GM23248 (cell line): Measurements from ENCODE around the gene CKS1B.

Experiments used
- EZH2 ChIP-seq: fragments of 200-600 bp; sonication (generic); IDR thresholded peaks from 2 replicates; pipeline ENCODE4 v1.6.1; 2018; ENCODE audit warnings: antibody characterized with exemption, mild to moderate bottlenecking; ENCODE audit not compliant: insufficient read depth, poor library complexity, severe bottlenecking
- EZH2phosphoT487 ChIP-seq: fragments of 200-600 bp; sonication (generic); IDR thresholded peaks from 2 replicates; pipeline ENCODE4 v1.6.1; 2018; ENCODE audit warnings: antibody characterized with exemption, moderate library complexity, mild to moderate bottlenecking, low read depth; ENCODE audit not compliant: insufficient read depth

- TF ChIP-seq EZH2, result no peak
- TF ChIP-seq EZH2phosphoT487, result no peak
These were observed 23.8 kb downstream of the CKS1B start for GRCh38 chr1:154998201-154998780.
